Prostate gland (tissue), 2 donors: ENCODE measurements around the gene RASSF4.

ENCODE experiments used
- CTCF ChIP-seq, 4 experiments: fragments of 200-600 bp in 2 of 4; fragments of 450-650 bp in 2 of 4; sonication (generic) in 2 of 4; IDR thresholded peaks; 1 replicate in 3 of 4; 2 replicates in 1 of 4; pipeline ENCODE4 v1.5.1; 2016 to 2019; ENCODE audit warnings: antibody characterized with exemption in 4 of 4, mild to moderate bottlenecking in 2 of 4, moderate library complexity in 2 of 4
- POLR2A ChIP-seq: fragments of 450-650 bp; IDR thresholded peaks from one replicate; pipeline ENCODE4 v1.6.1; 2016; ENCODE audit warnings: antibody characterized with exemption, mild to moderate bottlenecking

GRCh38 chr10:44967616-44968015, 8.0 kb downstream of the RASSF4 start:
- TF ChIP-seq CTCF (IDR thresholded peaks at IDR 0.05) (no peak), POLR2A (no peak)
